ENCODE measurements around the gene SH2D4B. TPM values are rescaled to one million over a fixed set of nuclear protein-coding genes. Genes with fewer than 3 reads are reported as not detected.

Gene SH2D4B
- total and polyA plus RNA-seq, 2 of the 13 experiments (the other 11 are each of a cell fraction or from before 2014, with no cell fraction given) = not detected

- Histone ChIP-seq H3K4me3 (replicated peaks in 1 of 3; ENCODE audit: insufficient read depth in 1 of 3, low read depth in 2 of 3, low read length in 3 of 3) (no peak overlapping the region), H2AFZ (ENCODE audit: low read length) (no peak overlapping the region), H3K27ac (ENCODE audit: extremely low read length, insufficient read depth, low read length) (no peak overlapping the region), H3K9ac (ENCODE audit: insufficient read depth, low read depth, low read length) (no peak overlapping the region), H3K9me3 (ENCODE audit: low read length) (no peaks in the 10 kb centered on the region; the same call in 1 of the 2 replicates), H3K4me2 (ENCODE audit: low read depth, low read length) (no peak overlapping the region), H3K4me1 (ENCODE audit: insufficient read depth, low read length) (peaks cover 19% of the 10 kb centered on the region), H3K79me2 (ENCODE audit: insufficient read depth, low read length) (no peaks in the 10 kb centered on the region), H4K20me1 (ENCODE audit: insufficient read depth, low read length) (no peaks in the 10 kb centered on the region), H3K36me3 (replicated peaks in 1 of 2; ENCODE audit: control insufficient read depth in 1 of 2, insufficient read depth in 2 of 2, low read length in 2 of 2) (no peaks in the 10 kb centered on the region), H3K27me3 (ENCODE audit: control insufficient read depth in 1 of 2, insufficient read depth in 2 of 2, low read length in 2 of 2) (peaks cover 0 to 2% of the 10 kb centered on the region in 2 experiments; a peak in 2 of 5 replicates)
- WGBS (ENCODE audit: low lambda C conversion rate) = 30% methylated on average over 3 of the region's 3 CpGs
- ATAC-seq (no peak), FAIRE-seq (no peak), DNase-seq (ENCODE audit: low spot score) (no peak)
- intact Hi-C loops (cut with micrococcal nuclease; ENCODE audit: unreplicated experiment) (loop anchor here (5.0 kb wide), 1 partner anchor 36 kb away; no protein-coding TSS in a partner anchor), in situ Hi-C loops (cut with HindIII; ENCODE audit: extremely low pct_ligation_motif_present, low pct_unique_long_range_greater_than_20kb) (loop anchor here (5.0 kb wide), 1 partner anchor 261 kb away; no protein-coding TSS in a partner anchor)
- BruUV-seq (replicated peaks) = no TSS peak
- ChIA-PET POLR2A (no interaction called here), CTCF (ENCODE audit: low intra/inter-chr PET ratio, low total read pairs) (no interaction called here)
- TF ChIP-seq KAT2B (IDR thresholded peaks at IDR 0.05; ENCODE audit: borderline replicate concordance, low read depth, low read length) (no peak), U2AF2 (IDR thresholded peaks at IDR 0.05; ENCODE audit: low read depth, low read length) (no peak), ZNF83 (CRISPR knock-in tag; IDR thresholded peaks at IDR 0.05; ENCODE audit: borderline replicate concordance) (no peak), ATRX (CRISPR knock-in tag; IDR thresholded peaks at IDR 0.05; ENCODE audit: borderline replicate concordance) (no peak), ARID5B (CRISPR knock-in tag; IDR thresholded peaks at IDR 0.05) (no peak), ZNF496 (CRISPR knock-in tag; IDR thresholded peaks at IDR 0.05; ENCODE audit: insufficient replicate concordance) (no peak), ZNF121 (CRISPR knock-in tag; IDR thresholded peaks at IDR 0.05) (no peak), BCLAF1 (IDR thresholded peaks at IDR 0.05) (no peak), HNF1B (CRISPR knock-in tag; IDR thresholded peaks at IDR 0.05) (no peak), FOXK2 (IDR thresholded peaks at IDR 0.05) (no peak)
- TF ChIP-seq, protein P1, sequence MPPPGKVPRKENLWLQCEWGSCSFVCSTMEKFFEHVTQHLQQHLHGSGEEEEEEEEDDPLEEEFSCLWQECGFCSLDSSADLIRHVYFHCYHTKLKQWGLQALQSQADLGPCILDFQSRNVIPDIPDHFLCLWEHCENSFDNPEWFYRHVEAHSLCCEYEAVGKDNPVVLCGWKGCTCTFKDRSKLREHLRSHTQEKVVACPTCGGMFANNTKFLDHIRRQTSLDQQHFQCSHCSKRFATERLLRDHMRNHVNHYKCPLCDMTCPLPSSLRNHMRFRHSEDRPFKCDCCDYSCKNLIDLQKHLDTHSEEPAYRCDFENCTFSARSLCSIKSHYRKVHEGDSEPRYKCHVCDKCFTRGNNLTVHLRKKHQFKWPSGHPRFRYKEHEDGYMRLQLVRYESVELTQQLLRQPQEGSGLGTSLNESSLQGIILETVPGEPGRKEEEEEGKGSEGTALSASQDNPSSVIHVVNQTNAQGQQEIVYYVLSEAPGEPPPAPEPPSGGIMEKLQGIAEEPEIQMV (CRISPR knock-in tag; IDR thresholded peaks at IDR 0.05; ENCODE audit: low read depth) = no peak
- TF ChIP-seq, protein P2, sequence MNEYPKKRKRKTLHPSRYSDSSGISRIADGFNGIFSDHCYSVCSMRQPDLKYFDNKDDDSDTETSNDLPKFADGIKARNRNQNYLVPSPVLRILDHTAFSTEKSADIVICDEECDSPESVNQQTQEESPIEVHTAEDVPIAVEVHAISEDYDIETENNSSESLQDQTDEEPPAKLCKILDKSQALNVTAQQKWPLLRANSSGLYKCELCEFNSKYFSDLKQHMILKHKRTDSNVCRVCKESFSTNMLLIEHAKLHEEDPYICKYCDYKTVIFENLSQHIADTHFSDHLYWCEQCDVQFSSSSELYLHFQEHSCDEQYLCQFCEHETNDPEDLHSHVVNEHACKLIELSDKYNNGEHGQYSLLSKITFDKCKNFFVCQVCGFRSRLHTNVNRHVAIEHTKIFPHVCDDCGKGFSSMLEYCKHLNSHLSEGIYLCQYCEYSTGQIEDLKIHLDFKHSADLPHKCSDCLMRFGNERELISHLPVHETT (CRISPR knock-in tag; conservative IDR thresholded peaks at IDR 0.05) = no peak
- TF ChIP-seq, protein P3, sequence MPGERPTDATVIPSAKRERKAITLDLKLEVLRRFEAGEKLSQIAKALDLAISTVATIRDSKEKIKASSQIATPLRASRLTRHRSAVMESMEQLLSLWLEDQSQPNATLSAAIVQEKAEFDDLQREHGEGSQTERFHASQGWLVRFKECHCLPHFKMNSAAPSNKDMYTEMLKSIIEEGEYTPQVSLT (CRISPR knock-in tag; IDR thresholded peaks at IDR 0.05; ENCODE audit: borderline replicate concordance, low read depth) = no peak
Measured at GRCh38 chr10:80661526-80661925, 123.8 kb downstream of the SH2D4B start.

Data from HepG2 (cell line).